Erythroblast (primary cell): ENCODE results near the gene SIK2.

Experiments
- GATA1 ChIP-seq: IDR thresholded peaks from 2 replicates; pipeline ENCODE4 v1.6.1; 2011; ENCODE audit warnings: low read depth, mild to moderate bottlenecking, control low read depth, low read length, moderate library complexity
- POLR2A ChIP-seq: IDR thresholded peaks from 2 replicates; pipeline ENCODE4 v1.6.1; 2011; ENCODE audit warnings: mild to moderate bottlenecking, low read length

GRCh38 chr11:111737444-111738210 lies 135.4 kb downstream of the SIK2 start:
- no peak for TF ChIP-seq POLR2A
- TF ChIP-seq GATA1 = no peak
